Thyroid gland (tissue), 4 donors: ENCODE measurements around the gene F10.

ENCODE experiments used
- CTCF ChIP-seq, 6 experiments: fragments of 200-600 bp in 3 of 6; fragments of 450-650 bp in 3 of 6; sonication (generic) in 3 of 6; IDR thresholded peaks; one replicate each; pipeline ENCODE4 v1.5.1; 2016 to 2019; ENCODE audit warnings: antibody characterized with exemption in 6 of 6, mild to moderate bottlenecking in 2 of 6, inconsistent platforms in 1 of 6, moderate library complexity in 1 of 6
- POLR2A ChIP-seq, 2 donors: fragments of 450-650 bp; IDR thresholded peaks; one replicate each; pipeline ENCODE4 v1.6.1; 2017; ENCODE audit warnings: antibody characterized with exemption in 2 of 2, mild to moderate bottlenecking in 2 of 2, moderate library complexity in 1 of 2

GRCh38 chr13:113078902-113079780, 43.5 kb upstream of the F10 start:
- TF ChIP-seq CTCF (IDR thresholded peaks at IDR 0.05) (no peak), POLR2A (IDR thresholded peaks at IDR 0.05) (no peak)
